ENCODE results near the gene PLD4.

GRCh38 chr14:104897330-104898194 lies 27.1 kb upstream of the PLD4 start:
- TF ChIP-seq POLR2AphosphoS5 (IDR thresholded peaks at IDR 0.05; ENCODE audit: borderline replicate concordance, low read depth, low read length): no peak
- no peak for TF ChIP-seq EZH2 (IDR thresholded peaks at IDR 0.05)
- TF ChIP-seq FOXP2 (optimal IDR thresholded peaks at IDR 0.05; ENCODE audit: control extremely low read depth, extremely low read length, insufficient read depth): no peak

Measured in SK-N-MC (cell line).